Activated T-helper 2 cell treated with anti-CD3 and anti-CD28 coated beads, Interferon-gamma antibody, Interleukin-2, Interleukin-4, amounts not matched to agents 10 μg/mL and 5 μg/mL and 100 μg/mL, durations not matched to agents 14 hours and 24 hours and 36 hours (primary cell): ENCODE measurements around the gene SMIM41. TPM values are rescaled to one million over a fixed set of nuclear protein-coding genes. Genes with fewer than 3 reads are reported as not detected.

ENCODE experiments used
- DNase-seq: peaks from one replicate; pipeline ENCODE4 v3.0.0; 2021; ENCODE audit warnings: low spot score
- H3K27ac Mint-ChIP-seq: one replicate; pipeline ENCODE4 v1.8.0; 2021; ENCODE audit warnings: mixed read lengths
- H3K27me3 Mint-ChIP-seq: one replicate; pipeline ENCODE4 v1.8.0; 2021; ENCODE audit warnings: low read depth, mixed read lengths
- H3K36me3 Mint-ChIP-seq: one replicate; pipeline ENCODE4 v1.8.0; 2021; ENCODE audit warnings: low read depth, mixed read lengths
- H3K4me1 Mint-ChIP-seq: one replicate; pipeline ENCODE4 v1.8.0; 2021; ENCODE audit warnings: low read depth, mixed read lengths
- H3K4me3 Mint-ChIP-seq: one replicate; pipeline ENCODE4 v1.8.0; 2021; ENCODE audit warnings: low read depth, mild to moderate bottlenecking, moderate library complexity, mixed read lengths
- H3K9me3 Mint-ChIP-seq: one replicate; pipeline ENCODE4 v1.8.0; 2021; ENCODE audit warnings: mixed read lengths
- intact Hi-C: fragments of 100-400 bp; cut with micrococcal nuclease; formaldehyde crosslinking; loops from one replicate; pipeline ENCODE4 v1.15.1; 2023
- total RNA-seq: library from RNA; stranded (reverse); gene quantifications from 2 replicates; pipeline ENCODE4 v1.2.3, GENCODE V29; 2022

The SMIM41 gene
- total RNA-seq, 1 donor from 2014 or later: 0.16 TPM

DNA sequence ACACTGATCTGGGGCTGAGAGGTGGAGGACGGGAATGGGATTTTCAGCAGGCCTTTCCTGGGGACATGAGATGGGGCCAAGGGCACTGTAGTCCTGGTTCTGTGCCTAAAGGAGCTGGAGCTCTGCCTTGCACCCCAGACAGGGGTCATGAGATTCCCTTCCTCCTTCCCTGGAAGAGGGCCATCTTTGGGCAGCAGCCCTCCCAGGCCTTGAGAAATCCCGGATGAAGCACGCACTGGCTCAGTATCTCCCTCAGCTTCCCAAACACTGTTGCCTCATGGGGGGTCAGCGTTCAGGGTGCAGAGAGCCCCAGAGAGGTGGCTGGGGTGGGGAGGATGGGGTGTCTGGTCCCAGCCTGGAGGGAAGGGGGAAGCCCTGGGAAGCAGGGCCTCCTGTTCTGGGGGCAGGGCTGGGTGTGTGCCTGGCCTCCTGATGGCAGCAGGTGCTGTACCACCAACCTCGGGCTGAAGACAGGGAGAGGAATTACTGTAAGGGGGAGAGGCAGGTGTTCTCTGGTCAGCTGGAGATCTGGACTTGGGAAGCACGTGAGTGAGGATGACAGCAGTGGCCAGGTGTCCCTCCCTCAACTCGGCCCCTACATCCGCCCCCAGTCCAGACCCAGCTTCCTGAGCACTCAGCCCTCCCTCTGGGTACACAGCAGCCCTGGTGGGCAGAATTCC, 36.7 kb upstream of the SMIM41 start:
- H3K4me3 Mint-ChIP-seq: no peak overlapping the region
- peaks cover 40% of the 10 kb centered on the region for H3K4me1 Mint-ChIP-seq
- intact Hi-C loops: no loop called here
- H3K36me3 Mint-ChIP-seq: peaks cover 25% of the 10 kb centered on the region
- H3K27me3 Mint-ChIP-seq: no peaks in the 10 kb centered on the region
- H3K9me3 Mint-ChIP-seq: no peaks in the 10 kb centered on the region
- no peak overlapping the region for H3K27ac Mint-ChIP-seq
- no peak for DNase-seq

DNA sequence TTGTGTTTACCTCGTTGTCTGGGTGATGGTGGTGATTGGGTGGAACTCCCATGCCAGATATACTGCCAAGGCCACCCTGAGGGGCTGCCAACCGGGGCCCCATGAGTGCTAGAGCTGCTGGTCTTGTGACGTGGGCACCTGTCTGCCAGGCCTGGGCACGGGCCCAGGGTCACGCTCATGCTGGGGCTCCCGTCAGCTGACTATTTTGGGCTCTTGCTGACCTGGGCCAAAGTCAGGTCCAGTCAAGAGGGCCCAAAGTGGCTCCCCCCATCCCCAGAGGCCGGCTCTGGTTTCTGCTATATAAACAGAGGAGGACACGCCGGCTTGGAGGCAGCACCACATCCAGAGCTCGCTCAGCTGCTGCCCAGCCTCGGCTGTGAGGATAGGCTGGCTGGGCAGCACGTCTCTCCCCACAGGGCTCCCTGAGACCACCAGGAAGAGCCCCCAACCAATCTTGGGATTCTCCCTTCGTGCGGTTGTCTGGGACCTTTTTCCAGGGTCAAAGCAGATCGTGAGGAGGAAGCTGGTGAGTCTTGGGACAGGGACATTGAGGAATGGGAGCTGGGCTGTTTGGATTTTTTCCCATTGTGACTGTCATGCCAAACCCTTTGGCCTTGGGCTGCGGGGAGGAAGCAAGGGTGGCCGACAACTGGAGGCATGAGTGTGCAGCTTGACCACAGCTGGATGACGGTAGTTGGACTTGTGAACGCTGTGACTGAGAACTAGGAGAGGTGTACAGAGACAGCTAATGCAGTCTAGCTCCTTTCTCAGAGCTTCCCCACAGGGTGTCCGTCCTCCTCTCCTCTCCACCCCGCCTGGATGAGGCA, 35.9 kb upstream of the SMIM41 start:
- no peaks in the 10 kb centered on the region for H3K9me3 Mint-ChIP-seq
- peaks cover 21% of the 10 kb centered on the region for H3K36me3 Mint-ChIP-seq
- no peak for DNase-seq
- intact Hi-C loops: no loop called here
- no peak overlapping the region for H3K4me3 Mint-ChIP-seq
- H3K27me3 Mint-ChIP-seq: no peaks in the 10 kb centered on the region
- H3K4me1 Mint-ChIP-seq: peaks cover 35% of the 10 kb centered on the region
- H3K27ac Mint-ChIP-seq: no peak overlapping the region

DNA sequence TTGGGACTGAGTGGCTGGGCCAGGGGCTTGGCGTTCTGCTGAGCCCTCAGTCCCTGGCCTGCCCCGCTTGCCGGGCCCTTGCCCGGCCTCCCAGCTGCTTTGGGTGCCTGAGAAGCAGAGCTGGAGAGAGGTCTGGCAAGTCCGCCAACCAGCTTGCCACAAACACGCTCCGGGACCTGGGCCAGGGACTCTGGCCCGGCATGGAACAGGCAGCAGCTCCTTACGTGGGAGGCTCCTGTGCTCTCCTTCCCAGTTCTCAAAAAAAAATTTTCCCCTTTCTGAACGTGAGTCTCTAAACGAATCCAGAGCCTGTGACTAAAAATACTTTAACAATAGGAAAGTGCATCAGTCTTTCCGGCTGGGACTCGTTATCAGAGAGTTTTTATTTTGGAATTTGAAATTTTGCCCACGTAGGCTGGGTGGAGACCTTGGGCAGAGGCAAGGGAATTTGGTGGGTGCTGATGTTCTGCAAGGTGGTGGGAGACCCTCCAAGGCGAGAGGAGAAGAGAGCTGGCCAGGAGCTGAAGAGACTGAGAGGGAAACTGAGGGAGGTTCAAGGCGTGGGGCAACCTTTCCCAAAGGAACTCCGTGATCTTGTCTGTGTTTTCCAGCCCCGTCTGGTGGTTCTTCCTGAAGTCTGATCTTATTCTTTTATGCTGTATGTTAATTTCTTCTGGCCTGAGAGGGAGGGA, 35.1 kb upstream of the SMIM41 start:
- Mint-ChIP-seq H3K27ac (no peak overlapping the region), H3K4me1 (peaks cover 31% of the 10 kb centered on the region), H3K9me3 (no peaks in the 10 kb centered on the region), H3K27me3 (no peaks in the 10 kb centered on the region), H3K36me3 (peaks cover 25% of the 10 kb centered on the region), H3K4me3 (no peak overlapping the region)
- no peak for DNase-seq
- intact Hi-C loops: no loop called here

DNA sequence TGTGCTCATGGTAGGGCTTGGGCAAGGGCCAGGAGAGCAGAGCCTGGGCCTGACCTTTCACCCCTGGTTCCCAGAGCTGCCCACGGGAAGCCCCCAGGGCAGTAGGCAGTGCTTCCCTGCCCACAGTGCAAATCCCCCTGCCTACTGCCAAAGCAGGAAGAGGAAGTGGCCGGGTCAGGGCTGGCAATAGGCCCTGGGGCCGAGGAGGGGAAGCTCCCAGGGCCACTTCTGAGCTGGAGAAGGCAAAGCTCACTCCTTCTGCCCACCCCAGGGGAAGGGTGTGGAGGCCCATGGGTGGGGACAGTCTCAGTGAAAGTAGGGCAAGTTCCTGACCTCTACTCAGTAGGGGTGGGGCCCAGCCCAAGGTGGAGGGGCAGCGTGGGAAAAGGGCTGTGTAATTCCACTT, 33.7 kb upstream of the SMIM41 start:
- Mint-ChIP-seq H3K36me3 (peaks cover 24% of the 10 kb centered on the region), H3K4me1 (peaks cover 34% of the 10 kb centered on the region), H3K9me3 (no peaks in the 10 kb centered on the region), H3K27ac (peak overlapping the region; percentile 28), H3K27me3 (no peaks in the 10 kb centered on the region), H3K4me3 (no peak overlapping the region)
- intact Hi-C loops: no loop called here
- DNase-seq: no peak

DNA sequence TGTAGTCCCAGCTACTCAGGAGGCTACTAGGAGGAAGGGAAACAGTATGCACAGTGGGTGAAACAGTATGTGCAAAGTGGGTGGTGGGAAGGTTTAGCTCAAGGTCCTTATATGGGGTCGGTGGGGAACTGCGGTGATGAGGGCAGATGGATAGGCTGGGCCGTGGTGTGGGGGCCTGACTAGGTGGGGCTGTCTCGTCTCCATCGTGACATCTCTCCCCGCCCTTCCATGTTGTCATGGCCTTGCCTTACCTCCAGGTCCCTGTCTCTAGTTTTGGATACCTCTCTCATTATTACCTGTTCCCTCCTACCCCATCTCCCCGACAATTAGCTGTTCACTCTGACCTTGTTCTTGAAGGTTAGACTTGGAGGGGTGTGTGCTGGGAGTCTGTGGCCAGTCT, 32.6 kb upstream of the SMIM41 start:
- Mint-ChIP-seq H3K27ac (no peak overlapping the region), H3K27me3 (no peaks in the 10 kb centered on the region), H3K9me3 (no peaks in the 10 kb centered on the region), H3K4me3 (no peak overlapping the region), H3K36me3 (peaks cover 29% of the 10 kb centered on the region), H3K4me1 (peaks cover 28% of the 10 kb centered on the region)
- DNase-seq: no peak
- intact Hi-C loops: no loop called here

DNA sequence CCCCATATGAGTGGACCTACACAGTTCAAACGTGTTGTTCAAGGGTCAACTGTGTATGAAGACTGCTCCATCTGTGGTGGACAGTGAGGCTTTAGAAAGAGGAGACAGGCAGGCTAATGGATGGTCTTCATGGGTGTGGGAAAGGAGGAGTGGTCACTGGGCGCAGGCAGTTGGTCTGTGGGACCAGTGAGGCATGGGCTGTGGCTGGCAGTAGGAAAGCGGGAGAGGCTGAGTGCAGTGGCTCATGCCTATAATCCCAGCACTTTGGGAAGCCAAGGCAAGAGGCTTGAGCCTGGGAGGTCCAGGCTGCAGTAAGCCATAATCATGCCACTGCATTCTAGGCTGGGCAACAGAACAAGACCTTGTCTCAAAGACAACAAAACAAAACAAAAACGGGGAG, 30.2 kb upstream of the SMIM41 start:
- DNase-seq: no peak
- peaks cover 27% of the 10 kb centered on the region for H3K4me1 Mint-ChIP-seq
- peaks cover 42% of the 10 kb centered on the region for H3K36me3 Mint-ChIP-seq
- H3K9me3 Mint-ChIP-seq: no peaks in the 10 kb centered on the region
- no peaks in the 10 kb centered on the region for H3K27me3 Mint-ChIP-seq
- intact Hi-C loops: no loop called here
- peak overlapping the region; percentile 98 for H3K4me3 Mint-ChIP-seq
- peak overlapping the region; percentile 90 for H3K27ac Mint-ChIP-seq

DNA sequence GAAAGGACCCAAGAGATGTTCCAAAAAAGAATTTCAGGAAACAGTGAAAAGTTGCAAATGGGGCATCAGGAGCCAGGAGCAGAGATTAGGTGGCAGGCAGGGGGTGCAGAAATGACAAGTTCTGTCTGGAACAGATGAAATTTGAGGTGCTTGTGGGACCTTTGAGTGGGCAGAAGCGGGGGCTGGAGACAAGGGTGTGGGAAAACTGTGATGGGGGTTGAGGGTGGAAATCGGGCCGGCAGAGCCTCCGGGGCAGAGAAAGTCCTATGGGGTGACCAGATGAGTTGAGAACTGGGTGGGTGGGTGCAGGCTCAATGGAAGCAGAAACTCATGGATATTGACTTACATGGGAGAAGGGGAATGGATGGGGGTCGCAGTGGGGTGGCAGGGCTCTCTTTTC, 29.8 kb upstream of the SMIM41 start:
- Mint-ChIP-seq H3K36me3 (peaks cover 42% of the 10 kb centered on the region), H3K9me3 (no peaks in the 10 kb centered on the region), H3K4me3 (peak overlapping the region; percentile 98), H3K27me3 (no peaks in the 10 kb centered on the region), H3K27ac (peak overlapping the region; percentile 90), H3K4me1 (peaks cover 27% of the 10 kb centered on the region)
- intact Hi-C loops: no loop called here
- no peak for DNase-seq

DNA sequence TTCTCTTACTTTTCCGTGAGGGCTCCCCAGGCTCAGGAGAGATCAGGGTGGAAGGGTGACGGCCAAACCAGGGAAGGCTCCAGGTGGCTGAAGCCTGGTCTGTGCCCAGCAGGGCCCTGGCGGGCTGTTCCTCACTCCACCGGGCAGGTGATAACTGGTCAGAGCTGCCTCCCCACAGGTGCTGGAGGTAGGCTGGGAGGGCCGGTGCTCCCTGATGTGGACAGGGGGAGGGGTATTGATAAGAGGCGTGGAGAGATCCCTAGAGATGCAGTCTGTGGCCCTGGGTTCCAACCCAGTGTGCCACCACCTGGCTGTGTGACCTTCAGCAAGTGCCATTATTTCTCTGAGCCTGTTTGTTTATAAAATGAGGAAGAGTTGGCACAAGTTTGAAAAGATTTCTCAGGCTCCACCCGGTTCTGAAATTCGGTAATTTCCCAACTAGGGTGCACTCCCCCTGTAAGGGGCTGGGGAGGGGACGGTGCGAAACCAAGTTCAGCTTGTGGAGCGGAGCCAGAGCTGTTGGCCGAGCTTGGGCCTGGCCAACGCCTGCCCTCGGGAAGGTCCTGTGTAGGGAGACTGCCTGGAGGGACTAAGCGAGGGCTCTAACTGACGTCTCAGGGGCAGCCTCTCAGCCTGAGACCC, 29.3 kb upstream of the SMIM41 start:
- intact Hi-C loops: no loop called here
- Mint-ChIP-seq H3K27me3 (no peaks in the 10 kb centered on the region), H3K9me3 (no peaks in the 10 kb centered on the region), H3K27ac (peak overlapping the region; percentile 90), H3K36me3 (peaks cover 46% of the 10 kb centered on the region), H3K4me1 (peaks cover 27% of the 10 kb centered on the region), H3K4me3 (peak overlapping the region; percentile 98)
- DNase-seq: no peak

DNA sequence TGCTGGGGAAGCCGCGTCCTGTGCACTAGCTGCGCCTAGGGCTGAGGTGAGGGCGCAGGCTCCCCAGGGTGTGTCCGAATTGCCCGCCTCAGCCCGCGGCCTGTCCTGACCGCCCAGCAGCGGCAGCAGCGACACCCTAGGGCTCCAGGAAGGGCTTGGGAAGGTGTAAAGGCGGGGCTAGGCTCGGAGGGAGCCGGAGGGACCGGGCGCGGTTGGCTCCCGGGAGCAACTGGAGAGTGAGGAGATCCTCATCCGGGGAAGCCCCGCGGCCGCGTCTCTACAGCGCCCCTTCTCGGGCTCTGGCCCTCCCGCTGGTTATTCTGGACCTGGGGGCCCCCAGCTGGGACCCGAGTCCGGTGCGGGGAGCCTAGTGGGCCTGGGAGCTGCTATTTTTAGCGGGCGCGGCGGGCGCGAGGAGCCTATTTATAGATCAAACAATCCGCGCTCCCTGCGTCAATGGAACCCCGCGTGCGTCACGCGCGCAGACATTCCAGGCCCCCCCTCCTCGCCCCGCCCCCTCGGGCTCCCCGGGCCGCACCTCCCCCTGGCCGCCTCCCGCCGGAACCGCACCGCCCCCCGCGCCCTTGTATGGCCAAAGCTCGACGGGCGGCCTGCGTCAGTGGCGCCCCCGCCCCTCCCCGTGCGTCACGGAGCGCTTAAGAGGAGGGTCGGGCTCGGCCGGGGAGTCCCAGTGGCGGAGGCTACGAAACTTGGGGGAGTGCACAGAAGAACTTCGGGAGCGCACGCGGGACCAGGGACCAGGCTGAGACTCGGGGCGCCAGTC, 28.6 kb upstream of the SMIM41 start, which contains the start of gene NR4A1:
TSS of gene NR4A1 (plus strand) at position 685 of the 784 bp plus-strand sequence. CDS start 2,887 bp downstream, outside the sequence.
- Mint-ChIP-seq H3K4me1 (peaks cover 25% of the 10 kb centered on the region), H3K27me3 (no peaks in the 10 kb centered on the region), H3K9me3 (no peaks in the 10 kb centered on the region), H3K4me3 (peak within 1 kb of the TSS; percentile 98), H3K36me3 (peaks cover 53% of the 10 kb centered on the region), H3K27ac (peak within 1 kb of the TSS; percentile 92)
- intact Hi-C loops: loop anchor here (1.0 kb wide), 4 partner anchors 14 to 26 kb away; partner anchors contain the start of gene ATG101
- DNase-seq: peak; percentile 94

DNA sequence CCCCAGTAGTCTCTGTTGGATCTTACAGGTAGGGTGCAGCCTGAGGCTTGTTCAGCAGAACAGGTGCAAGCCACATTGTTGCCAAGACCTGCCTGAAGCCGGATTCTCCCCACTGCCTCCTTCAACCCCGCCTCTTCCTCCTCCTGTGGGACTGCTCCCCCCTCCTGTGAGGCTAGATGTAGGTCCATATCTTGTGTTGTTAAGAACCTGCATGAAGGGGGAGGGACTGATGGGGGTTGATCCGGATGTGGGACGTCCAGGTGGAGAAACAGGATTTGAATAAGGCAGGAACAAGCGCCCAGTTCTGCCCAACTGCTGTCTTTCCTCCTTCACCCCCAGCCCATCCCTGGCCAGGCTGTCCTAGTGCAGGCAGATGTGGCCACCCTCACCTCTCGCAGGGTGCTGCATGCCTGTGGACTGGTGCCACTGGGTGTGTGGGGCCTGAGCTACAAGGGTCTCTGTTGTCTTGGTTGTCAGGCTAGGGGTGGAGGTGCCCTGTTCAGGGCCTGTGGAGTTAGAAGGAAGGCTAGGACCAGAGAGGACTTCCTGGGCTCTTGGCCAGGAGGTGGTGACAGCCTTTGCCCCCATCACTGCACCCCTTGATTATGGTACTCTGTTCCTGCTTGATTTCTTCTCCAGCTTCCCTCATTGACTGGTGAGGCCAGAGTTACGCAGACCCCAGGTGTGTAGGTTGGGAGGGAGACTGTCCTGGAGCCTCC, 26.9 kb upstream of the SMIM41 start:
- Mint-ChIP-seq H3K9me3 (no peaks in the 10 kb centered on the region), H3K27me3 (no peaks in the 10 kb centered on the region), H3K4me1 (peaks cover 23% of the 10 kb centered on the region), H3K4me3 (peak overlapping the region; percentile 98), H3K36me3 (peaks cover 68% of the 10 kb centered on the region), H3K27ac (peak overlapping the region; percentile 92)
- intact Hi-C loops: no loop called here
- DNase-seq: no peak

DNA sequence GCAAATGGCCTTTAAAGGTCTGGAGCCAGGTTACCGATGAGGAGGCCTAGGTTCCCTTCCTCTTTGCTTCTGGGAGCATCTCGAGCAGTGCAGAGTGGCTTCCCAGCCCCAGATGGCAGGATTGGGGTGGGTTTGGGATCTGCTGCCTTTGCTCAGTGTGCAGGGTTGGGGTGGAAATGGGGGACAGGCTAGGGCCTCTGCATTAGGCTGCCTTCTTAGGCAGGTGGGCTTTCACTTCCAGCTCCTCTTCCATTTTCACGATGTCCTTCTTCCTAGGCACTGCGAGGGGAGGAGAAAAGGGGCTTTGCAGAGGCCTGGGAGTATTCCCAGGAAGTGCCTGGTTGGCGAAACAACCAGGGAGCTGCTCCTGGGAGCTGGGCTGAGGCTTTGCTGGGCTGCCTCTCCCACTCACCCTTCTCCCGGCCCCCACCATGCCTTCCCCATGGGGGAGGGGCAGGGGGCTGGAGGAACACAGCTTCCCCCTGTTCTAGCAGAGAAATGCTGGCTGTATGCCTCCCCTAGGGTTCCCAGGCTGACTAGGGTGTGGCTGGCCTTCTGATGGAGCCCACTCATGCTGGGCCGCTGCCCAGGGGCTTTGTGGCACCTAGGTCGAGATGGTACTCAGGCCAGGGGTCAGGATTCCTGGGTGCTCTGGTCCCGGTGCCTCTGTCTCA, 25.8 kb upstream of the SMIM41 start:
- no peak overlapping the region for H3K27ac Mint-ChIP-seq
- peaks cover 78% of the 10 kb centered on the region for H3K36me3 Mint-ChIP-seq
- intact Hi-C loops: no loop called here

More for the DNA sequence above, 25.8 kb upstream of the SMIM41 start:
- peaks cover 23% of the 10 kb centered on the region for H3K4me1 Mint-ChIP-seq
- no peaks in the 10 kb centered on the region for H3K9me3 Mint-ChIP-seq
- DNase-seq: no peak
- peak overlapping the region; percentile 98 for H3K4me3 Mint-ChIP-seq
- no peaks in the 10 kb centered on the region for H3K27me3 Mint-ChIP-seq
